PC-9 (cell line): ENCODE measurements around the gene SPATA21.
"Not testable (repeated sequence)": the region's sequence is repeated elsewhere in the genome, so short reads cannot be mapped to it uniquely, and the experiment has no call there.

Experiments
- CTCF ChIP-seq: fragments of 200-600 bp; sonication (generic); conservative IDR thresholded peaks from 2 replicates; pipeline ENCODE4 v1.6.1; 2017; ENCODE audit warnings: mixed run types, antibody characterized with exemption, mild to moderate bottlenecking, moderate library complexity
- EZH2 ChIP-seq: fragments of 200-600 bp; sonication (generic); IDR thresholded peaks from 2 replicates; pipeline ENCODE4 v1.8.0; 2017; ENCODE audit warnings: antibody characterized with exemption, low read depth

- not testable (repeated sequence) for TF ChIP-seq CTCF, EZH2
These were observed 45.9 kb upstream of the SPATA21 start for GRCh38 chr1:16483146-16483545.
